BLaER1 (cell line): Measurements from ENCODE around the gene SLC22A3.
"Not testable (repeated sequence)": the region's sequence is repeated elsewhere in the genome, so short reads cannot be mapped to it uniquely, and the experiment has no call there.

Experiments
- H3K27ac ChIP-seq: shearing (Covaris generic); formaldehyde crosslinking; 2 replicates; pipeline ENCODE4 v1.8.1; 2022
- H3K27me3 ChIP-seq: shearing (Covaris generic); formaldehyde crosslinking; 2 replicates; pipeline ENCODE4 v1.8.1; 2022
- H3K36me3 ChIP-seq: shearing (Covaris generic); formaldehyde crosslinking; 2 replicates; pipeline ENCODE4 v1.8.1; 2022
- H3K4me1 ChIP-seq: shearing (Covaris generic); formaldehyde crosslinking; 2 replicates; pipeline ENCODE4 v1.8.1; 2022
- H3K4me2 ChIP-seq: shearing (Covaris generic); formaldehyde crosslinking; 2 replicates; pipeline ENCODE4 v1.8.1; 2022
- H3K4me3 ChIP-seq: shearing (Covaris generic); formaldehyde crosslinking; 2 replicates; pipeline ENCODE4 v1.8.1; 2022
- H3K9ac ChIP-seq: shearing (Covaris generic); formaldehyde crosslinking; 2 replicates; pipeline ENCODE4 v1.8.1; 2022
- H3K9me3 ChIP-seq: shearing (Covaris generic); formaldehyde crosslinking; 2 replicates; pipeline ENCODE4 v1.8.1; 2022
- H4K20me1 ChIP-seq: shearing (Covaris generic); formaldehyde crosslinking; 2 replicates; pipeline ENCODE4 v1.8.1; 2022
- Cebpa-rat ChIP-seq: shearing (Covaris generic); IDR thresholded peaks from 2 replicates; pipeline ENCODE4 v1.8.1; 2022

SLC22A3 gene

GRCh38 chr6:160387916-160388643 is 39.9 kb downstream of the SLC22A3 start:
- Histone ChIP-seq H3K36me3 (no peaks in the 10 kb centered on the region), H3K9ac (no peak overlapping the region), H3K4me1 (no peaks in the 10 kb centered on the region), H4K20me1 (no peaks in the 10 kb centered on the region), H3K9me3 (peaks cover 2% of the 10 kb centered on the region; the same call in 1 of the 2 replicates), H3K27me3 (no peaks in the 10 kb centered on the region), H3K4me2 (no peak overlapping the region), H3K4me3 (no peak overlapping the region), H3K27ac (no peak overlapping the region)
- TF ChIP-seq Cebpa-rat = no peak

- Histone ChIP-seq H3K27ac (no peak overlapping the region), H3K4me3 (no peak overlapping the region), H3K4me2 (no peak overlapping the region), H3K36me3 (no peaks in the 10 kb centered on the region), H3K9ac (no peak overlapping the region), H3K4me1 (no peaks in the 10 kb centered on the region), H3K27me3 (no peaks in the 10 kb centered on the region), H3K9me3 (no peaks in the 10 kb centered on the region), H4K20me1 (no peaks in the 10 kb centered on the region)
- no peak for TF ChIP-seq Cebpa-rat
These were observed 40.7 kb downstream of the SLC22A3 start for GRCh38 chr6:160388922-160389321.

GRCh38 chr6:160391419-160392116 is 43.4 kb downstream of the SLC22A3 start:
- no peak overlapping the region for H3K27ac ChIP-seq
- no peak overlapping the region for H3K4me3 ChIP-seq
- no peaks in the 10 kb centered on the region for H3K9me3 ChIP-seq
- H3K9ac ChIP-seq = no peak overlapping the region
- no peaks in the 10 kb centered on the region for H3K36me3 ChIP-seq
- H3K27me3 ChIP-seq = no peaks in the 10 kb centered on the region
- H4K20me1 ChIP-seq = no peaks in the 10 kb centered on the region
- TF ChIP-seq Cebpa-rat = no peak
- no peak overlapping the region for H3K4me2 ChIP-seq
- H3K4me1 ChIP-seq = no peaks in the 10 kb centered on the region

DNA sequence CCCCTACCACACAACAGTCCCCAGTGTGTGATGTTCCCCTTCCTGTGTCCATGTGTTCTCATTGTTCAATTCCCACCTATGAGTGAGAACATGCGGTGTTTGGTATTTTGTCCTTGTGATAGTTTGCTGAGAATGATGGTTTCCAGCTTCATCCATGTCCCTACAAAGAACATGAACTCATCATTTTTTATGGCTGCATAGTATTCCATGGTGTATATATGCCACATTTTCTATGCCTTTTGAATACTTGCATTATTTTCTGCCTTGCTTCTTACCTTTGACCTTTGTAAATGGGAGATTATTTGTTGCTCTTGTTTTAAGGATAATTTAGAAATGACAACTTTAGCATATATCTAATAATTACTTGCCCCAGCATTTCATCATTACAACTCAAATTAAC is 45.3 kb downstream of the SLC22A3 start:
- H3K4me1 ChIP-seq, H3K27ac ChIP-seq, H3K9ac ChIP-seq, H4K20me1 ChIP-seq, H3K4me3 ChIP-seq, H3K27me3 ChIP-seq, H3K36me3 ChIP-seq, H3K4me2 ChIP-seq, H3K9me3 ChIP-seq: not testable (repeated sequence)

DNA sequence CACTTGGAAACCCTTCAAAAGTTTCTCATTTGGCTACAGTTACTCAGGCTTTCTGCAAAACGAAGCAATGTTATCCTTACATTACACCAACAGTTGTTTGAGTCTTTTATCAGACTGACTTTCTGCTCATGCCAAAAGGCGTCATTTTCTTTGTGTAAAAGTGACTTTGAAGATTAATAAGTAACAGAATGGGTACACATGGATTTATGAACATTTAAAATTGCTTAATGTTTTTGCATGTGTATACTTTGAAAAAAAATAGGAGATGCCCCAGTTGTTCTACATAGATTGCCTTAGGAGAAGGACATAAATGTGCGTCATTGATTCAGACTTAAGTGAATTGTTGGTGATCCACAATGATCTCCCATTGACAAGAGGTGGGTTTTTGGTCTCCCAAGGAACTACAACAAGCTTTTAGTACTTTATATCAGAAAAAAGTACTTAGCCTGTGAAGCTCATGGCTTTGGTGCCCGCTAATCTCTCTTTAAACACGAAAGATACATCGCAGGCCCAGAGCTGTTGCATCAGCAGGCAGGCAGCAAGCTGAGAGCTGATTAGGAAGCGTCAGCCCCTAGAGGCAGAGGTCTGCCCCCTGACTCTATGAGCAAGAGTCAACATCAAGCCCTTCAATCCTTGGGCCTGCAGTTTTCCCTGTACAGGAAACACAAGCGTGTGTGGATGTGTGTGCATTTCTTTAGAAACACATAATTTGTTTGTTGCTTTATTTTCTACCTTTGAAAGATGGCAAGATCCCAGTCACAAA is 45.9 kb downstream of the SLC22A3 start:
- H3K9me3 ChIP-seq = no peaks in the 10 kb centered on the region
- no peak overlapping the region for H3K4me2 ChIP-seq
- no peak overlapping the region for H3K4me3 ChIP-seq
- H3K27ac ChIP-seq = no peak overlapping the region
- no peak overlapping the region for H3K9ac ChIP-seq
- H3K4me1 ChIP-seq = no peaks in the 10 kb centered on the region
- no peak for TF ChIP-seq Cebpa-rat
- no peaks in the 10 kb centered on the region for H3K27me3 ChIP-seq
- no peaks in the 10 kb centered on the region for H4K20me1 ChIP-seq
- no peaks in the 10 kb centered on the region for H3K36me3 ChIP-seq

DNA sequence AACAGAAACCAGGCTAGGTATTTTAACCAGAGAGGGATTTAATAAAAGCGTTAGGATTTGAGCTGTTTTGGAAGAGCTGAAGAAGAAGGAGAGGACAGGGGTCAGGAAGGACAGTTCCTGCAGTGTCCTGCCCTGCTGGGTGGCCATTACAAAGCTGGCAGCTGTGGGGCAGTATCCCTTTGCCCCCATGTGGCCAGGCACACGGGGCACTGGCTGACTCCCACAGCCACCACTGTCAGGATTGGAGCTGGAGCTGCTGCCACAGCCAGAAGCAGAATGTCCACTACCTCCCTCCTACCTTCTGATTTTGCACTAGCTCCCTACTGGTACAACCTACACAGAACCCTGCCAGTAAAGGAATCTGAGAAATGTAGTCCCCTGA is 46.5 kb downstream of the SLC22A3 start:
- no peak overlapping the region for H3K27ac ChIP-seq
- H3K4me2 ChIP-seq = no peak overlapping the region
- H3K9me3 ChIP-seq = no peaks in the 10 kb centered on the region
- no peaks in the 10 kb centered on the region for H4K20me1 ChIP-seq
- no peak overlapping the region for H3K4me3 ChIP-seq
- no peaks in the 10 kb centered on the region for H3K27me3 ChIP-seq
- H3K36me3 ChIP-seq = no peaks in the 10 kb centered on the region
- H3K9ac ChIP-seq = no peak overlapping the region
- no peaks in the 10 kb centered on the region for H3K4me1 ChIP-seq
- TF ChIP-seq Cebpa-rat = no peak

GRCh38 chr6:160395187-160395586 is 47.0 kb downstream of the SLC22A3 start:
- Histone ChIP-seq H4K20me1 (no peaks in the 10 kb centered on the region), H3K9me3 (no peaks in the 10 kb centered on the region), H3K27ac (no peak overlapping the region), H3K4me1 (0 out of 2 replicates have a peak, but pooled peaks cover 2% of the 10 kb centered on the region), H3K36me3 (no peaks in the 10 kb centered on the region), H3K27me3 (no peaks in the 10 kb centered on the region), H3K9ac (no peak overlapping the region), H3K4me3 (no peak overlapping the region), H3K4me2 (no peak overlapping the region)
- TF ChIP-seq Cebpa-rat = no peak

DNA sequence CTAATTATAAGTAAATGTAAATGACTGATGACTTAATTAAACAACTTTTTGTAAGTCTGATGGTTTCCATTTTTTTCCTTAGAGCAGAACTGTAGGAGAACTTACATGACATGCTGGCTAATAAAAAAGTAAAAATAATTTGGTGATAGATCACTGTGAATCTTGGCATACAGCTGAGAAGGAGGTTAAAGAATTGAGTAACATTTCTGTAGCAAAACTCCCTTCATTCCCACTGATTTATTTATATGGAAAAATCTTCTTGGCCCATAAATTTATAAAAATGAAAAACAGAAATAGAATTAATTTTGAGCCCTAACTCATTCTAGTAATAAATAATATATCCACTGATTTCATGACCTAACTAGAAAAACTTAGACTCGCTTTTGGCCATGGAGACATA is 48.1 kb downstream of the SLC22A3 start:
- Histone ChIP-seq H3K9me3 (no peaks in the 10 kb centered on the region), H3K4me1 (peaks cover 6% of the 10 kb centered on the region; the same call in 1 of the 2 replicates), H3K4me3 (no peak overlapping the region), H3K27me3 (no peaks in the 10 kb centered on the region), H4K20me1 (no peaks in the 10 kb centered on the region), H3K9ac (no peak overlapping the region), H3K4me2 (no peak overlapping the region), H3K27ac (no peak overlapping the region), H3K36me3 (no peaks in the 10 kb centered on the region)
- TF ChIP-seq Cebpa-rat = no peak

DNA sequence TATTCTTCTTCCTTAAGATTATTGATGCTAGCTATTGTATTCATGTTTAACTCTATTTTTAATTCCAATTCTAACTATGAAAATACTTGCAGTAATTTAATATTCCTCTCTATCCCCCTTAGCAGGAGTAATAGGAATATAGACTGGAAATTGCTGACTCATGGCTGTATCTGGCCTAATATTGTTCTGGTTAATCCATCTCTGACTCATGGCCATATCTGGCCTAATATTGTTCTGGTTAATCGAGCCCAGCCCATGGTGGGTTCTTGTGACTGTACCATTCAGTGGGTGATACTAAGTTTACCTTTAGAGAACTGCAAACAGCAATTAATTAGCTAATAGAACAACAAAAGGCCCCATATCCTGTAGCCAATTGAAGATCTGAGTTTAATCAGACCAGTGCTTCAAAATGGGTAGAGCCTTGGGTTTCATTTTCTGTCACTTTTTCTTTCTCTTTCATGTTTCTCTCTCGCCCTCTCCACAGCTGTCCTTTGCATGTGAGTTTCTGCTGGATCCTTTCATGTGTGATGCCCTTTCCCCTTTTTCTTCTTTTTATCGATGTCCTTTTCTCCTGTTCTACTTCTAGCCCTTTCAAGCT is 50.6 kb downstream of the SLC22A3 start:
- Histone ChIP-seq H3K27ac (no peak overlapping the region), H3K36me3 (no peaks in the 10 kb centered on the region), H3K4me2 (no peak overlapping the region), H4K20me1 (no peaks in the 10 kb centered on the region), H3K4me1 (peaks cover 6% of the 10 kb centered on the region; the same call in 1 of the 2 replicates), H3K9me3 (no peaks in the 10 kb centered on the region), H3K27me3 (no peaks in the 10 kb centered on the region), H3K4me3 (no peak overlapping the region), H3K9ac (no peak overlapping the region)
- TF ChIP-seq Cebpa-rat = no peak

DNA sequence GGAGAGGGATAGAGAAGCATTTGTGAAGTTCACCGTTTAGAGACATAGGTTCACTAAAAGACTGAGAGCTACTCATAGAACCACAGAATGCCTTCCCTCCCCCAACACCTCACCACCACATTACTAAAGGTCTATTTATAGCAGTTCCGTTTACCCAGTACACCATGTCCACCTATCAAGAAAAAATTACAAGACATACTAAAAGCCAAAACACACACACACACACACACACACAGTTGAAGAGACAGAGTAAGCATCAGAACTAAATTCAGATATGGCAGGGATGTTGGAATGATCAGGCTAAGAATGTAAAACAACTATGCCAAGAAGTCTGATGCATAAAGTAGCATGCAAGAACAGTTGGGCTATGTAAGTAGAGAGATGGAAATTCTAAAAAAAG is 52.3 kb downstream of the SLC22A3 start:
- H4K20me1 ChIP-seq = no peaks in the 10 kb centered on the region
- no peaks in the 10 kb centered on the region for H3K36me3 ChIP-seq
- no peaks in the 10 kb centered on the region for H3K9me3 ChIP-seq
- TF ChIP-seq Cebpa-rat = no peak
- no peaks in the 10 kb centered on the region for H3K27me3 ChIP-seq
- no peak overlapping the region for H3K4me3 ChIP-seq
- 0 out of 2 replicates have a peak overlapping the region, but pooled peaks have one; percentile 21 for H3K4me2 ChIP-seq
- peaks cover 6% of the 10 kb centered on the region; the same call in 1 of the 2 replicates for H3K4me1 ChIP-seq
- H3K27ac ChIP-seq = no peak overlapping the region
- no peak overlapping the region for H3K9ac ChIP-seq
